ENCODE data around the gene HOXA9. TPM values are rescaled to one million over a fixed set of nuclear protein-coding genes. Genes with fewer than 3 reads are reported as not detected.

HOXA9 gene
- total and polyA plus RNA-seq, 7 donors, result 13.0 to 35.7 (median 21.6) TPM

- Histone ChIP-seq H3K4me1 (peaks cover 0 to 52% (median 38%) of the 10 kb centered on the region in 4 donors), H3K27me3 (no peaks in the 10 kb centered on the region), H3K4me3 (peak overlapping the region; percentile 51 to 76 (median 64)), H3K27ac (peak overlapping the region in 3 of 4 donors; percentile 83 to 96 (median 91)), H3K36me3 (no peaks in the 10 kb centered on the region), H3K9me3 (no peaks in the 10 kb centered on the region)
- TF ChIP-seq POLR2A (IDR thresholded peaks at IDR 0.05) (peak in 1 of 2 donors; percentile 45), EP300 (IDR thresholded peaks at IDR 0.05) (no peak), POLR2AphosphoS5 (IDR thresholded peaks at IDR 0.05) (peak; percentile 14 to 72 (median 48)), CTCF (IDR thresholded peaks at IDR 0.05) (no peak)
- peak; percentile 80 for DNase-seq
- 1% methylated on average over 63 of the region's 63 CpGs for WGBS, 2 donors
- intact Hi-C loops (cut with DNase I), result loop anchor here (5.0 kb wide), 2 partner anchors 299 to 1204 kb away; no protein-coding TSS in a partner anchor
These were observed 9.4 kb downstream of the HOXA9 start for GRCh38 chr7:27155816-27156507.

GRCh38 chr7:27154901-27155815, 10.2 kb downstream of the HOXA9 start:
- H3K4me1 ChIP-seq, result peaks cover 0 to 48% (median 35%) of the 10 kb centered on the region in 4 donors
- no peaks in the 10 kb centered on the region for H3K27me3 ChIP-seq
- intact Hi-C loops (cut with DNase I), result loop anchor here (5.0 kb wide), 3 partner anchors 298 to 1298 kb away; no protein-coding TSS in a partner anchor
- H3K4me3 ChIP-seq, result peak overlapping the region; percentile 51 to 76 (median 64)
- H3K9me3 ChIP-seq, result no peaks in the 10 kb centered on the region
- no peaks in the 10 kb centered on the region for H3K36me3 ChIP-seq
- H3K27ac ChIP-seq, result peak overlapping the region in 3 of 4 donors; percentile 83 to 96 (median 91)
- 4 to 20% methylated on average over 48 of the region's 48 CpGs for WGBS, 2 donors
- peak; percentile 68 for DNase-seq
- TF ChIP-seq POLR2AphosphoS5 (IDR thresholded peaks at IDR 0.05), result no peak
- no peak for TF ChIP-seq CTCF (IDR thresholded peaks at IDR 0.05)
- TF ChIP-seq EP300 (IDR thresholded peaks at IDR 0.05), result no peak
- no peak for TF ChIP-seq POLR2A (IDR thresholded peaks at IDR 0.05)

GRCh38 chr7:27154369-27154768, 11.0 kb downstream of the HOXA9 start:
- TF ChIP-seq CTCF (IDR thresholded peaks at IDR 0.05) (no peak), POLR2AphosphoS5 (IDR thresholded peaks at IDR 0.05) (no peak), POLR2A (IDR thresholded peaks at IDR 0.05) (no peak)
- intact Hi-C loops (cut with DNase I), result loop anchor here (5.0 kb wide), 1 partner anchor 1297 kb away; no protein-coding TSS in a partner anchor
- Histone ChIP-seq H3K4me3 (peak overlapping the region in 2 of 4 donors; percentile 63 to 76), H3K36me3 (no peaks in the 10 kb centered on the region), H3K9me3 (no peaks in the 10 kb centered on the region), H3K4me1 (peaks cover 0 to 56% (median 39%) of the 10 kb centered on the region in 4 donors), H3K27me3 (no peaks in the 10 kb centered on the region), H3K27ac (peak overlapping the region in 3 of 4 donors; percentile 83 to 96 (median 91))
- peak; percentile 61 for DNase-seq
- 21 to 62% methylated on average over 10 of the region's 10 CpGs for WGBS, 2 donors

GRCh38 chr7:27153526-27153925, 11.8 kb downstream of the HOXA9 start:
- no peak for DNase-seq
- peaks cover 0 to 65% (median 47%) of the 10 kb centered on the region in 4 donors for H3K4me1 ChIP-seq
- H3K9me3 ChIP-seq, result no peaks in the 10 kb centered on the region
- no peaks in the 10 kb centered on the region for H3K36me3 ChIP-seq
- intact Hi-C loops (cut with DNase I), result loop anchor here (5.0 kb wide), 1 partner anchor 1296 kb away; no protein-coding TSS in a partner anchor
- peak overlapping the region in 3 of 4 donors; percentile 91 to 96 (median 95) for H3K27ac ChIP-seq
- TF ChIP-seq POLR2AphosphoS5 (IDR thresholded peaks at IDR 0.05) (no peak), CTCF (IDR thresholded peaks at IDR 0.05) (no peak), EP300 (IDR thresholded peaks at IDR 0.05) (no peak), POLR2A (IDR thresholded peaks at IDR 0.05) (no peak)
- H3K27me3 ChIP-seq, result no peaks in the 10 kb centered on the region
- WGBS, 2 donors, result 41 to 77% methylated on average over 3 of the region's 3 CpGs
- H3K4me3 ChIP-seq, result no peak overlapping the region

All from sigmoid colon (tissue), 7 donors.